Kidney capillary endothelial cell (primary cell): Measurements from ENCODE around the gene VPS11.
"Not testable (repeated sequence)": the region's sequence is repeated elsewhere in the genome, so short reads cannot be mapped to it uniquely, and the experiment has no call there.

Source experiments
- DNase-seq: peaks from one replicate; pipeline ENCODE4 v3.0.0-alpha.2; 2018; ENCODE audit warnings: low spot score

Gene VPS11

DNA sequence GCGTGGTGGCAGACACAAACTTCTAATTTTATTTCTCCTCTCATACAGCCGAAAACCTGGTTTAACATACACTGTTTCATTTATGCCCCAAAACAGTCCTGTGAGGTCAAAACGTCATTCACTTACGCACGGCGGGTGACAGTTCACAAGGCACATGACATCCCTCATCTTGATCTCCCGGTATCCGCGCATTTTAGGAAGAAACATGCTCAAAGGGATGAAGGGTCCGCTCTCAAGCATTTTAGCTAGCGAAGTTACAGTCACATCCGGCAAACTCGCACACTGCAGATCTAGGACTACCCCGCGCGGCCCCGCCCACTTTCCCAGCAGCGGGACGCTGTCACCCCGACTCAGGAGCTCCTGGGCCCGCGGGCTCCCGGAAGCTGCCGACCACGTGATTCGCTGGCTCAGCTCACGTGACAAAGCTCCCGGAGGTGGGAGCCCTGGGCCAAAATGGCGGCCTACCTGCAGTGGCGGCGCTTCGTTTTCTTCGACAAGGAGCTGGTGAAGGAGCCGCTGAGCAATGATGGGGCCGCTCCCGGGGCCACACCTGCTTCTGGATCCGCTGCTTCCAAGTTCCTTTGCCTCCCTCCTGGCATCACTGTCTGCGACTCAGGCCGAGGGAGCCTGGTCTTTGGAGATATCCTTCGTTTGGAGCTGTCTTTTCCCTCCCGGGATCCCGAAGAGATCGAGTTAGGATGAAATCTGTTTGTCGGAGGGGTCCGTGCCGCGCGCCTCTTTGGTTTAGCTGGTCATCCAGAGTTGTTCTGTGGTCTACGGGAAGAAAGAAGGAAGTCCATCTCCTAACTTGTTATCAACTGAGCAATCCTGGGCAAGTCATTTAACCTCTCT, at the start of gene VPS11:
Gene VPS11, plus strand, starts transcription at position 448 of the 852 bp plus-strand sequence. Its CDS starts 6 bp downstream, at position 454.
- peak; percentile 94 for DNase-seq

GRCh38 chr11:119018074-119018938, 49.3 kb upstream of the VPS11 start, which contains the start of the genes RPS25 and TRAPPC4:
Gene RPS25, minus strand, starts transcription at chr11:119018343. Its CDS starts 59 bp downstream, at chr11:119018284.
Gene TRAPPC4, plus strand, starts transcription at chr11:119018766. Its CDS starts 30 bp downstream, at chr11:119018796.
- DNase-seq: peak; percentile 94

DNA sequence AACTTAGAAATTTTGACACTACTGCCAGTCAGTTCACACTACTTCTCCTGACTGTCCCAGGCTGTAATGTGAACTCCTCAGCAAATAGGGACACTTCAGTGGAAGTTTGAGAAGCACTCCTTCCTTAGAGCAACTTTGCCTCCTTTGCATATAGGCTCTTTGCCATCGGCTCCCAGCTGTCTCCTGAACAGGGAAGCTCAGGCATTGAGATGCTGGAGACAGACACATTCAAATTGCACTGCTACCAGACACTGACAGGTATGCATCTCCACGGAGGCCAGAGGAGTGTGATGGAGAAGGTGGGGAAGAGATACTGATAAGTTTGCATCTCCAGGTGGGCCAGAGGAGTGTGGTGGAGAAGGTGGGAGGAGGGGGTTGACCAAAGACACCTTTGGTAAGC, 47.6 kb upstream of the VPS11 start:
- DNase-seq: no peak

DNA sequence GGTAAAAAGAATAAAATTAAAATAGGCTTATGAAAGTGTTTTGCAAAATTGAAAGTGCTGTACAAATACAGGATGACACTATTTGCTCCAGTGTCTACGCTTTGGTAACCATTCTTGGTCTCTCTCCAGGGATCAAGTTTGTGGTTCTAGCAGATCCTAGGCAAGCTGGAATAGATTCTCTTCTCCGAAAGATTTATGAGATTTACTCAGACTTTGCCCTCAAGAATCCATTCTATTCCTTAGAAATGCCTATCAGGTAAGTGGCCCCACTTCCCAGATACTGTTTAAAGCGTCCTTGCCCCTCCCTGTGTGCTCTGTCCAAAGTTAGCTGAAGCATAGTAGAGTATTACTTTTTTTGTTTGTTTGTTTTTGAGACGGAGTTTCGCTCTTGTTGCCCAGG, 46.0 kb upstream of the VPS11 start:
- DNase-seq: no peak

GRCh38 chr11:119023741-119024140, 43.9 kb upstream of the VPS11 start:
- DNase-seq: no peak

DNA sequence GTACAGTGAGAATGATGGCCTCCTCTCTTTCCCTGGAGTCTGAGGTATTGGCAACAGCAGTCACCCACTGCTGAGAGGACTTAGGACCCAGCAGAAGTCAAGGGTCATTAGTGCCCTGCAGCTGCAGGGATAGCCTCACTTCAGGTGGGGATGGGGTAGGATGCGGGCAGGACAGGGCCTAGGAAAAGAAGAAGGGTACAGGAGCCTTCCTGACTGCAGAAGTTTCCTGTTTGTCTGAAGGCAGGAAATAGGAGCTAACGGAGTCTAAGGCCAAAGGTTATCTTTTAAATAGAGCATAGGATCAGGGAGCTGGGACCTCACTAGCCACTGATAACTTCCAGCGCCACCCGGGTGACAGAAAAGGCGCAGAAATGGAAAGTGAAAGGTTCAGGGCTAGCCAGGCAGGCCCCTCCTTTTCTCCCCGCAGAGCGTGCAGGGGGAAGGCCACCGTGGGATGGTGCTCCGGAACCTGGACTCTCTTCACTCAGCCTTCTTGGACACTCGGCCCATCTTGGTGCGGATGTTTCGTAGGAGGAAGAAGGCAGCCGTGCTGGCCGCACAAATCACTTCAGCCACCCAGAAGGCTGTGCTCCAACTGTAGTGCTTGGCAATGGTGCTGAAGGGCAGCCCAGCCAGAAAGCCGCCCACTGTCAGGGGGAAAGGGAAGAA, 43.1 kb upstream of the VPS11 start:
- no peak for DNase-seq

- DNase-seq: no peak
Observed at GRCh38 chr11:119025099-119025473, 42.5 kb upstream of the VPS11 start.

DNA sequence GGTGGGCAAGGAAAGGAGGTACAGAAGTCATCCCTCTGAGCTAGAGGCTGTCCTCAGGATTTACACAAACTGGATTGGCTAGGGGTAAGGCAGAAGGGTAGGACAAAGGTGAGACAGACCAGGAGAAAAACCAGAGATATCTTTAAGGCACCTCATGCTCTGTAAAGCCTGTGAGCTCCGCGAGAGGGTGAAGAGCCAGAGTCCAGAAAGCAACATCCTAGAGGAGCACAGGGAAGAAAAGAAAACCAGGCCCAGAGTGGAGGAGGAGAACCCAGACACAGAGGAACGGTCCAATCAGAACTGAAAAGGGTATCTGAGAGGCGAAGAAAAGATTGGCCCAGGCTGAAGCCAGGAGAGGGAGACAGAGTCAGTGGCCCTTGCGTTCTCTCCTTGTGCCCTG, 42.1 kb upstream of the VPS11 start:
- DNase-seq: no peak

- no peak for DNase-seq
Observed at GRCh38 chr11:119025978-119026766, 41.4 kb upstream of the VPS11 start.

GRCh38 chr11:119026970-119027369, 40.6 kb upstream of the VPS11 start:
- no peak for DNase-seq

- DNase-seq: no peak
Observed at GRCh38 chr11:119027561-119028345, 39.9 kb upstream of the VPS11 start.

DNA sequence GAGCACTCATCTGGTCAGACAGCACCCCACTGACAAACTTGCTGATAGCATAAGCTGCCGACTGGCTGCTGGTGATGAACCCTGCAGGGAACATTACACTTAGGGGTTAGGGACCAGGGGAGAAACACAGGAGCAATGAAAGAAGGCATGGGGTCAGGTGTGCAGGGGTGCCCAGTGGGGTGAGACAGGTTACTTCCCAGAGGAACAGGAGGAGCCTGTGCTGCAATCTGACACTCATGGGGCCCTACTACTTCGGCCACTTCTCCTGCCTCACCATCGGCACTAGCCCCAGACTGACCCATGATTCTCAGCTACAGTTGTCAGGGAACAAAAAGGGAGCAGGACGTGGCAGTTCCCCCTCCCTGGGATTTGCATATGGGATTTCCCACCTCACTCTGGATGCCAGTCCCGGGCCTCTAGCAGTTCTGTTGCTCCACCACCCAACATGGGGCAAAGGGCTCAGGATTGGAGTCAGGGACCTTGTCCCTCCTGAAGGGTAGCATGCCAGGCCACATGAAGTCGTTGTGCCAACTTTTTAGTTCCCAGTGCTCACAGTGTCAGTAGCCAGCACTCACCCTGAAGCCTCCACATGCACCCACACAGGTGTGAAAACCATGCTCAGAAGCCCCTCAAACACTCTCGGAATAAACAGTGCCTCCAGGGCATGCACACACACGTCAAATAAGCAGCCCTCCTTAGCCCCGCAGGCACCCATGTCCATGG, 39.1 kb upstream of the VPS11 start:
- DNase-seq: no peak

- DNase-seq: no peak
Observed at GRCh38 chr11:119029069-119029339, 38.6 kb upstream of the VPS11 start.

DNA sequence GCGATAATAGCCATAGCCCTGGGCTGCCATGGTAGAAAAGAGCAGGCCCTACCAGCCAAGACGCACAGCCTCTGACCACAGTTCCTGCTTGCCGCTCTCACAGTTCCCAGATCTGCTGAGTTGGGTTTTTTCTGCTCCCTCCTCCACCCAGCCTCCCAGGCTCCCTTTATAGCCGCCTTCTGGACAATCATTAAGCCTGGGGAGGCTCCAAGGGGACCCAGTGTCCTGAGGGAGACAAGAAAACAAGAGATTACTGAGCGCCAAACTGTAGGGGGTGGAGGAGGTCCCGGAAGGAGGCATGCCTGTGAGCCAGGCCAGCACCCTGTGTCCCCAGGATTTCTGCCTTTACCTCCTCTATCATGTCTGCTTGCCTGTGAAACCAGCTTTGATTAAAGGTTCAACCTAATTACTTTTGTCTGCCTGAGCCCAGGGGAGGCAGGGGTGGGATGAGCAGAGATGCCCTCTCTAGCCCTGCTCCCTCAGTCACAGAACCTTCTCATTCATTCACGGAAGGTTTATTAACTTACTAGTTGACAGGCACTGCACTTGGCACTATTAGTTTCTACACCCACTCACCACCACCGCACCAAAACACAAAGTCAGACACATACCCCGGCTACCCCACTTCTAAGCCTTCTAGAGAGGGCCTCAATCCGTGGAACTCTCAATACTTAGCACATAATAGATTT, 38.1 kb upstream of the VPS11 start:
- no peak for DNase-seq

GRCh38 chr11:119030029-119030328, 37.6 kb upstream of the VPS11 start:
- DNase-seq: no peak

DNA sequence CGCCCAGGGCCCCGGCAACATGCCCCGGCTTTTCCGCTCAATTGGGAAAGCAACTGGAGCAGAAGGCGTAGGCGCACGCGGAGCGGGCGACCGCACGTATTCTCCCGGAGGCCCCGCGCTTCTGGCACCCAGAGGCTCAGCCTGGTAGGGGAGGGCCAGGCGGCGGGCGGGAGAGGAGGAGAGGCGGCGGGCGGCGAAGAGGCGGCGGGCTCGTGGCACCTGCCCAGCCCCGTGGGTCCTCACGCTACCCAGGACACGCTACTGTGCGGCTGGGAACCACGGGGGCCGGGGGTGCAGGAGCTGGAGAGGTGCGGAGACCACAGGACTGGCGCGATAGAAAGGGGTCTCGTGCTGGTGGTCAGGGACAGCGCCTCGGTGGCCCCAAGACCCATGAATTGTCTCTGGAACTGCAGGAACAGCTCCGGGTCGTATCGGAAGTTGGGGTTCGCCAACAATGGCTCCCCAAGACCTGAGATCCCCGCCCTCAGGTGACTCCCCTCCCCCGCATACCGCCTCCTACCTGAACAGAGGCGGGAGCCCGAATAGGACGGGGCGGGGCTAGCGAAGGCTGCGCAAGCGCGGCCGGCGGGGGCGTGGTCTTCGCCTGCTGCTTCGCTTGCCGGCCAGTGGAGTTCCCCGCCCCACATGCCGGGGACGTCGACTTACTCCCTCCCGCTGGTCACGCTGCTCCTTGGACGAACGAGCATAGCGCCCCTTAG, 37.1 kb upstream of the VPS11 start, which contains the start of gene SLC37A4:
Gene SLC37A4, minus strand, starts transcription at position 549 of the 719 bp plus-strand sequence.
- DNase-seq: peak; percentile 97

DNA sequence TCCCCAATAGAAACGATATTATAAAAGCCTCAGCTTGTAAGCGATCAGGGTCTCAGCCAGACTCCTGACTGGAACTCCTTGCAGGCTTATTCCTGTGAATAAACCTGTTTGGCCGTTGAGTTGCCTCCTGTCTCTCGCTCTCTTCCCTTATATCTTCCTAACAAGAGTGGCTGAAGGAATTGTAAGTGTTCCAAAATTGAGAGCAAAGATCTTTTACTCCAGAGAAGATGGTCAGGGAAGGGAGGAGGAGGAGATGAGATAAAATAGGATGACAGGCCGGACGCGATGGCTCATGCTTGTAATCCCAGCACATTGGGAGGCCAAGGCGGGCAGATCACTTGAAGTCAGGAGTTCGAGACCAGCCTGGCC, 35.7 kb upstream of the VPS11 start:
- no peak for DNase-seq

- DNase-seq: not testable (repeated sequence)
Observed at GRCh38 chr11:119033421-119033820, 34.2 kb upstream of the VPS11 start.

- DNase-seq: no peak
Observed at GRCh38 chr11:119034813-119035212, 32.8 kb upstream of the VPS11 start.
